ENCODE measurements around the gene NUP153.
A peak's percentile ranks its signal among the peaks of the same experiment; 100 is the strongest.
"Not testable (repeated sequence)": the region's sequence is repeated elsewhere in the genome, so short reads cannot be mapped to it uniquely, and the experiment has no call there.

NUP153 gene

GRCh38 chr6:17706580-17707370 is at the start of gene NUP153:
Gene NUP153, minus strand, starts transcription at chr6:17706925. Its CDS starts 538 bp downstream, at chr6:17706387.
- DNase-seq, result peak; percentile 99 to 100 (median 99)

- DNase-seq, result no peak
These were observed 47.5 kb upstream of the NUP153 start for GRCh38 chr6:17754254-17754653.

GRCh38 chr6:17745324-17745723 is 38.6 kb upstream of the NUP153 start:
- not testable (repeated sequence) for DNase-seq

GRCh38 chr6:17744757-17745308 is 38.1 kb upstream of the NUP153 start:
- not testable (repeated sequence) for DNase-seq

GRCh38 chr6:17744019-17744756 is 37.5 kb upstream of the NUP153 start:
- DNase-seq, result no peak

- DNase-seq, result no peak
These were observed 34.8 kb upstream of the NUP153 start for GRCh38 chr6:17741507-17741906.

- DNase-seq, result no peak
These were observed 34.0 kb upstream of the NUP153 start for GRCh38 chr6:17740559-17741220.

- no peak for DNase-seq
These were observed 31.1 kb upstream of the NUP153 start for GRCh38 chr6:17737704-17738252.

- DNase-seq, result not testable (repeated sequence)
These were observed 28.6 kb upstream of the NUP153 start for GRCh38 chr6:17735311-17735710.

GRCh38 chr6:17730078-17730704 is 23.5 kb upstream of the NUP153 start:
- no peak for DNase-seq

GRCh38 chr6:17729223-17730077 is 22.7 kb upstream of the NUP153 start:
- DNase-seq, result no peak

GRCh38 chr6:17728551-17729222 is 22.0 kb upstream of the NUP153 start:
- DNase-seq, result no peak

- no peak for DNase-seq
These were observed 18.4 kb upstream of the NUP153 start for GRCh38 chr6:17725083-17725482.

- DNase-seq, result no peak
These were observed 17.6 kb upstream of the NUP153 start for GRCh38 chr6:17724341-17724740.

GRCh38 chr6:17721671-17722070 is 14.9 kb upstream of the NUP153 start:
- DNase-seq, result no peak

GRCh38 chr6:17719323-17720041 is 12.8 kb upstream of the NUP153 start:
- DNase-seq, result no peak

GRCh38 chr6:17716221-17716620 is 9.5 kb upstream of the NUP153 start:
- no peak for DNase-seq

GRCh38 chr6:17714879-17715851 is 8.4 kb upstream of the NUP153 start:
- no peak for DNase-seq

- no peak for DNase-seq
These were observed 7.5 kb upstream of the NUP153 start for GRCh38 chr6:17714177-17714576.
